ENCODE measurements around the gene DPP6.

GRCh38 chr7:154909241-154910105 lies 857.3 kb downstream of the DPP6 start:
- TF ChIP-seq, protein P1, sequence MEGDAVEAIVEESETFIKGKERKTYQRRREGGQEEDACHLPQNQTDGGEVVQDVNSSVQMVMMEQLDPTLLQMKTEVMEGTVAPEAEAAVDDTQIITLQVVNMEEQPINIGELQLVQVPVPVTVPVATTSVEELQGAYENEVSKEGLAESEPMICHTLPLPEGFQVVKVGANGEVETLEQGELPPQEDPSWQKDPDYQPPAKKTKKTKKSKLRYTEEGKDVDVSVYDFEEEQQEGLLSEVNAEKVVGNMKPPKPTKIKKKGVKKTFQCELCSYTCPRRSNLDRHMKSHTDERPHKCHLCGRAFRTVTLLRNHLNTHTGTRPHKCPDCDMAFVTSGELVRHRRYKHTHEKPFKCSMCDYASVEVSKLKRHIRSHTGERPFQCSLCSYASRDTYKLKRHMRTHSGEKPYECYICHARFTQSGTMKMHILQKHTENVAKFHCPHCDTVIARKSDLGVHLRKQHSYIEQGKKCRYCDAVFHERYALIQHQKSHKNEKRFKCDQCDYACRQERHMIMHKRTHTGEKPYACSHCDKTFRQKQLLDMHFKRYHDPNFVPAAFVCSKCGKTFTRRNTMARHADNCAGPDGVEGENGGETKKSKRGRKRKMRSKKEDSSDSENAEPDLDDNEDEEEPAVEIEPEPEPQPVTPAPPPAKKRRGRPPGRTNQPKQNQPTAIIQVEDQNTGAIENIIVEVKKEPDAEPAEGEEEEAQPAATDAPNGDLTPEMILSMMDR (IDR thresholded peaks at IDR 0.05) = no peak
- no peak for TF ChIP-seq POLR2A (IDR thresholded peaks at IDR 0.05)
